ENCODE measurements around the gene ZNF521. TPM values are rescaled to one million over a fixed set of nuclear protein-coding genes. Genes with fewer than 3 reads are reported as not detected.

The ZNF521 gene
- total and polyA plus RNA-seq, 8 donors: 16.6 to 60.6 (median 47.3) TPM

GRCh38 chr18:25282896-25283703 lies 68.9 kb downstream of the ZNF521 start:
- DNase-seq (no peak), ATAC-seq (no peak)
- H3K9me3 ChIP-seq: no peaks in the 10 kb centered on the region
- no peak overlapping the region for H3K27ac ChIP-seq
- intact Hi-C loops (cut with DNase I): no loop called here
- no peak overlapping the region for H3K4me3 ChIP-seq
- no peaks in the 10 kb centered on the region for H3K36me3 ChIP-seq
- H3K27me3 ChIP-seq: no peaks in the 10 kb centered on the region
- TF ChIP-seq, protein P1, sequence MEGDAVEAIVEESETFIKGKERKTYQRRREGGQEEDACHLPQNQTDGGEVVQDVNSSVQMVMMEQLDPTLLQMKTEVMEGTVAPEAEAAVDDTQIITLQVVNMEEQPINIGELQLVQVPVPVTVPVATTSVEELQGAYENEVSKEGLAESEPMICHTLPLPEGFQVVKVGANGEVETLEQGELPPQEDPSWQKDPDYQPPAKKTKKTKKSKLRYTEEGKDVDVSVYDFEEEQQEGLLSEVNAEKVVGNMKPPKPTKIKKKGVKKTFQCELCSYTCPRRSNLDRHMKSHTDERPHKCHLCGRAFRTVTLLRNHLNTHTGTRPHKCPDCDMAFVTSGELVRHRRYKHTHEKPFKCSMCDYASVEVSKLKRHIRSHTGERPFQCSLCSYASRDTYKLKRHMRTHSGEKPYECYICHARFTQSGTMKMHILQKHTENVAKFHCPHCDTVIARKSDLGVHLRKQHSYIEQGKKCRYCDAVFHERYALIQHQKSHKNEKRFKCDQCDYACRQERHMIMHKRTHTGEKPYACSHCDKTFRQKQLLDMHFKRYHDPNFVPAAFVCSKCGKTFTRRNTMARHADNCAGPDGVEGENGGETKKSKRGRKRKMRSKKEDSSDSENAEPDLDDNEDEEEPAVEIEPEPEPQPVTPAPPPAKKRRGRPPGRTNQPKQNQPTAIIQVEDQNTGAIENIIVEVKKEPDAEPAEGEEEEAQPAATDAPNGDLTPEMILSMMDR (IDR thresholded peaks at IDR 0.05): no peak
- H3K4me1 ChIP-seq: peaks cover 7 to 24% of the 10 kb centered on the region in 2 donors

DNA sequence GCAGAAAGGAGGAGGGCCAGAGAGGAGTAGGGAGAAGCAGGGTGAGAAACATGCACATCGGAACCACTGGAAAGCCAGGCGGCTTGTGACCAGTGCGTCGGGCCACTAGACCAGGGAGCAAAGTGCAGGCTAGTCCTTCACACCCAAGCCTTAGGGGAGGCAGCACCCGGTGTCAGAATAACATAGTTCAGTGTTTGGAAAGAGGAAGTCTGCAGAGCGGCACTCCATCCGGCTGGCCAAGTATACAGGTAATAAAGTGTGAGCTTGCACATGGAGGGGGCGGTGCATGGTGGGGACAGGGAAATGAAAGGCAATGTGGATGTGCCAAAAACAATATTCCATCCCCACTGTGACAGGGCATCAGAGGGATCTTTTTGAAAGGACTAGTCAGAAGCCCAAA lies 69.7 kb downstream of the ZNF521 start:
- H3K36me3 ChIP-seq: no peaks in the 10 kb centered on the region
- no peaks in the 10 kb centered on the region for H3K27me3 ChIP-seq
- DNase-seq (no peak), ATAC-seq (no peak)
- intact Hi-C loops (cut with DNase I): no loop called here
- H3K9me3 ChIP-seq: no peaks in the 10 kb centered on the region
- H3K27ac ChIP-seq: no peak overlapping the region
- TF ChIP-seq, protein P1 (IDR thresholded peaks at IDR 0.05): no peak
- H3K4me3 ChIP-seq: no peak overlapping the region
- peaks cover 7 to 24% of the 10 kb centered on the region in 2 donors for H3K4me1 ChIP-seq

- TF ChIP-seq, protein P1 (IDR thresholded peaks at IDR 0.05): no peak
- H3K4me1 ChIP-seq: peaks cover 7 to 24% of the 10 kb centered on the region in 2 donors
- ATAC-seq (no peak), DNase-seq (no peak)
- no peaks in the 10 kb centered on the region for H3K9me3 ChIP-seq
- H3K27me3 ChIP-seq: no peaks in the 10 kb centered on the region
- no peak overlapping the region for H3K4me3 ChIP-seq
- no peaks in the 10 kb centered on the region for H3K36me3 ChIP-seq
- intact Hi-C loops (cut with DNase I): no loop called here
- H3K27ac ChIP-seq: no peak overlapping the region
Measured at GRCh38 chr18:25281556-25281955, 70.4 kb downstream of the ZNF521 start.

DNA sequence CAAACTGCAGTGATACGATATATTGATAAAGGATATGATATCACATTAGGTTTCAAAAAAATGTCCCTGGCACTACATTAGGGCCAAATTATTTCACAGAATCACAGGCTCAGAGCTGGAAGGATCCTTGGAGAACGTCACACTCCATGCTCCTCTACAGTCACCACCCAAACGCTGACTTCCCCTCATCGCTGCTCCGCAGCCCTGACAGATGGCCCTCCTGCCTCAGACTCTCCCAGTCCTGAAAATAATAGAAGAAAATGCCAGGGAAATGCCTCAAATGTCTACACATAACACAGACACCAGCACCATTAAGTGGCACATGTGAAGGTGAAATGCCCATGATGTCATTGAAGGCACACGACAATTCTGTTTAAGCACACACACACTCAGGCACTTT lies 72.0 kb downstream of the ZNF521 start:
- DNase-seq (no peak), ATAC-seq (no peak)
- Histone ChIP-seq H3K36me3 (no peaks in the 10 kb centered on the region), H3K4me3 (no peak overlapping the region), H3K27me3 (no peaks in the 10 kb centered on the region), H3K27ac (no peak overlapping the region), H3K9me3 (no peaks in the 10 kb centered on the region), H3K4me1 (peaks cover 7 to 21% of the 10 kb centered on the region in 2 donors)
- TF ChIP-seq, protein P1 (IDR thresholded peaks at IDR 0.05): no peak
- intact Hi-C loops (cut with DNase I): no loop called here

GRCh38 chr18:25279556-25279955 lies 72.4 kb downstream of the ZNF521 start:
- H3K4me3 ChIP-seq: no peak overlapping the region
- no peaks in the 10 kb centered on the region for H3K27me3 ChIP-seq
- TF ChIP-seq, protein P1 (IDR thresholded peaks at IDR 0.05): no peak
- ATAC-seq (no peak), DNase-seq (no peak)
- H3K27ac ChIP-seq: no peak overlapping the region
- H3K9me3 ChIP-seq: no peaks in the 10 kb centered on the region
- intact Hi-C loops (cut with DNase I): no loop called here
- H3K4me1 ChIP-seq: peaks cover 7 to 17% of the 10 kb centered on the region in 2 donors
- H3K36me3 ChIP-seq: no peaks in the 10 kb centered on the region

Measured in left lung (tissue), 10 donors.